ENCODE data around the gene MTF2. TPM values are rescaled to one million over a fixed set of nuclear protein-coding genes. Genes with fewer than 3 reads are reported as not detected.

The MTF2 gene
- total and polyA plus RNA-seq, 9 donors, result 9.7 to 27.4 (median 21.3) TPM

GRCh38 chr1:93033029-93033428 lies 46.1 kb upstream of the MTF2 start:
- no peak overlapping the region for H3K4me3 ChIP-seq
- H3K4me1 ChIP-seq (ENCODE audit: insufficient read depth), result no peaks in the 10 kb centered on the region
- TF ChIP-seq POLR2A (IDR thresholded peaks at IDR 0.05), result no peak
- TF ChIP-seq EP300 (IDR thresholded peaks at IDR 0.05), result no peak
- TF ChIP-seq, protein P1, sequence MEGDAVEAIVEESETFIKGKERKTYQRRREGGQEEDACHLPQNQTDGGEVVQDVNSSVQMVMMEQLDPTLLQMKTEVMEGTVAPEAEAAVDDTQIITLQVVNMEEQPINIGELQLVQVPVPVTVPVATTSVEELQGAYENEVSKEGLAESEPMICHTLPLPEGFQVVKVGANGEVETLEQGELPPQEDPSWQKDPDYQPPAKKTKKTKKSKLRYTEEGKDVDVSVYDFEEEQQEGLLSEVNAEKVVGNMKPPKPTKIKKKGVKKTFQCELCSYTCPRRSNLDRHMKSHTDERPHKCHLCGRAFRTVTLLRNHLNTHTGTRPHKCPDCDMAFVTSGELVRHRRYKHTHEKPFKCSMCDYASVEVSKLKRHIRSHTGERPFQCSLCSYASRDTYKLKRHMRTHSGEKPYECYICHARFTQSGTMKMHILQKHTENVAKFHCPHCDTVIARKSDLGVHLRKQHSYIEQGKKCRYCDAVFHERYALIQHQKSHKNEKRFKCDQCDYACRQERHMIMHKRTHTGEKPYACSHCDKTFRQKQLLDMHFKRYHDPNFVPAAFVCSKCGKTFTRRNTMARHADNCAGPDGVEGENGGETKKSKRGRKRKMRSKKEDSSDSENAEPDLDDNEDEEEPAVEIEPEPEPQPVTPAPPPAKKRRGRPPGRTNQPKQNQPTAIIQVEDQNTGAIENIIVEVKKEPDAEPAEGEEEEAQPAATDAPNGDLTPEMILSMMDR (IDR thresholded peaks at IDR 0.05), result no peak
- intact Hi-C loops (cut with DNase I), result no loop called here
- no peaks in the 10 kb centered on the region for H3K9me3 ChIP-seq
- H3K27ac ChIP-seq, result no peak overlapping the region
- DNase-seq, result no peak
- no peaks in the 10 kb centered on the region for H3K36me3 ChIP-seq
- no peaks in the 10 kb centered on the region for H3K27me3 ChIP-seq
- 61 to 68% (median 64%) methylated on average over 5 of the region's 5 CpGs for WGBS, 3 donors

- TF ChIP-seq, protein P1 (IDR thresholded peaks at IDR 0.05), result no peak
- no peak for TF ChIP-seq EP300 (IDR thresholded peaks at IDR 0.05)
- no peak for TF ChIP-seq POLR2A (IDR thresholded peaks at IDR 0.05)
- intact Hi-C loops (cut with DNase I), result no loop called here
- no peak for DNase-seq
- Histone ChIP-seq H3K4me3 (no peak overlapping the region), H3K4me1 (ENCODE audit: insufficient read depth) (no peaks in the 10 kb centered on the region), H3K9me3 (no peaks in the 10 kb centered on the region), H3K27ac (no peak overlapping the region), H3K36me3 (no peaks in the 10 kb centered on the region), H3K27me3 (no peaks in the 10 kb centered on the region)
- WGBS, 3 donors, result 38 to 57% (median 48%) methylated on average over 3 of the region's 3 CpGs
These were observed 45.3 kb upstream of the MTF2 start for GRCh38 chr1:93033785-93034184.

GRCh38 chr1:93034397-93034796 lies 44.7 kb upstream of the MTF2 start:
- no peaks in the 10 kb centered on the region for H3K27me3 ChIP-seq
- H3K27ac ChIP-seq, result no peak overlapping the region
- no peak for TF ChIP-seq POLR2A (IDR thresholded peaks at IDR 0.05)
- TF ChIP-seq, protein P1 (IDR thresholded peaks at IDR 0.05), result no peak
- H3K4me1 ChIP-seq (ENCODE audit: insufficient read depth), result no peaks in the 10 kb centered on the region
- 97 to 100% (median 100%) methylated on average over 1 of the region's 1 CpG for WGBS, 3 donors
- no peaks in the 10 kb centered on the region for H3K36me3 ChIP-seq
- no peaks in the 10 kb centered on the region for H3K9me3 ChIP-seq
- H3K4me3 ChIP-seq, result no peak overlapping the region
- no peak for DNase-seq
- intact Hi-C loops (cut with DNase I), result no loop called here

DNA sequence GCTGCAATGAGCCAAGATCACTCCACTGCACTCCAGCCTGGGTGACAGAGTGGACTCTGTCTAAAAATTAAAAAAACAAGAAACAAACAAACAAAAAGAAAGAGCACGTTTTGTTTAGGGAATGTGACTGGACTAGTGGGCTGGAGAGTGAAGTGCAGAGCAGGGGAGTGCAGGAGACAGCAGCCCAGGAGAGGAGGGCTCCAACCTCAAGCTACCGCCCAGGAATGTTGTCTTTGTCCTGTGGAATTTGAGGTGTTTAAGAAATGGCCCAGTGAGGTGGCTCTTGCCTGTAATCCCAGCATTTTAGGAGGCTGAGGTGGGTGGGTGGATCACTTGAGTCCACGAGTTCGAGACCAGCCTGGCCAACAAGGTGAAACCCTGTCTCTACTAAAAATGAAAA lies 42.4 kb upstream of the MTF2 start:
- 60 to 66% (median 66%) methylated on average over 4 of the region's 4 CpGs for WGBS, 3 donors
- no peaks in the 10 kb centered on the region for H3K9me3 ChIP-seq

More for the DNA sequence above, 42.4 kb upstream of the MTF2 start:
- DNase-seq, result no peak
- Histone ChIP-seq H3K4me3 (no peak overlapping the region), H3K27ac (no peak overlapping the region), H3K36me3 (no peaks in the 10 kb centered on the region), H3K27me3 (no peaks in the 10 kb centered on the region), H3K4me1 (ENCODE audit: insufficient read depth) (no peaks in the 10 kb centered on the region)
- intact Hi-C loops (cut with DNase I), result no loop called here
- TF ChIP-seq, protein P1 (IDR thresholded peaks at IDR 0.05), result no peak
- TF ChIP-seq POLR2A (IDR thresholded peaks at IDR 0.05), result no peak
- no peak for TF ChIP-seq EP300 (IDR thresholded peaks at IDR 0.05)

All from ovary (tissue), 9 donors.